WTC11 (cell line): ENCODE measurements around the gene KATNA1.

Experiments used
- TEAD1 ChIP-seq: sonication (generic); formaldehyde crosslinking; IDR thresholded peaks from 2 replicates; pipeline ENCODE4 v1.8.0; 2022; ENCODE audit warnings: mild to moderate bottlenecking, missing genetic modification reagents
- TF ChIP-seq, protein P1 (sequence below): fragments of 200-600 bp; IDR thresholded peaks from 2 replicates; pipeline ENCODE4 v1.8.0; 2022; ENCODE audit warnings: antibody characterized with exemption

- TF ChIP-seq TEAD1 (CRISPR knock-in tag), result no peak
- TF ChIP-seq, protein P1, sequence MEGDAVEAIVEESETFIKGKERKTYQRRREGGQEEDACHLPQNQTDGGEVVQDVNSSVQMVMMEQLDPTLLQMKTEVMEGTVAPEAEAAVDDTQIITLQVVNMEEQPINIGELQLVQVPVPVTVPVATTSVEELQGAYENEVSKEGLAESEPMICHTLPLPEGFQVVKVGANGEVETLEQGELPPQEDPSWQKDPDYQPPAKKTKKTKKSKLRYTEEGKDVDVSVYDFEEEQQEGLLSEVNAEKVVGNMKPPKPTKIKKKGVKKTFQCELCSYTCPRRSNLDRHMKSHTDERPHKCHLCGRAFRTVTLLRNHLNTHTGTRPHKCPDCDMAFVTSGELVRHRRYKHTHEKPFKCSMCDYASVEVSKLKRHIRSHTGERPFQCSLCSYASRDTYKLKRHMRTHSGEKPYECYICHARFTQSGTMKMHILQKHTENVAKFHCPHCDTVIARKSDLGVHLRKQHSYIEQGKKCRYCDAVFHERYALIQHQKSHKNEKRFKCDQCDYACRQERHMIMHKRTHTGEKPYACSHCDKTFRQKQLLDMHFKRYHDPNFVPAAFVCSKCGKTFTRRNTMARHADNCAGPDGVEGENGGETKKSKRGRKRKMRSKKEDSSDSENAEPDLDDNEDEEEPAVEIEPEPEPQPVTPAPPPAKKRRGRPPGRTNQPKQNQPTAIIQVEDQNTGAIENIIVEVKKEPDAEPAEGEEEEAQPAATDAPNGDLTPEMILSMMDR, result no peak
Observed at GRCh38 chr6:149636124-149636523, 12.4 kb downstream of the KATNA1 start.
